ENCODE results near the gene LYPD6B.

Gene LYPD6B, protein sequence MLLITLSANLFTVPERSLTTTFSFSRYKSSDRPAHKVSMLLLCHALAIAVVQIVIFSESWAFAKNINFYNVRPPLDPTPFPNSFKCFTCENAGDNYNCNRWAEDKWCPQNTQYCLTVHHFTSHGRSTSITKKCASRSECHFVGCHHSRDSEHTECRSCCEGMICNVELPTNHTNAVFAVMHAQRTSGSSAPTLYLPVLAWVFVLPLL

DNA sequence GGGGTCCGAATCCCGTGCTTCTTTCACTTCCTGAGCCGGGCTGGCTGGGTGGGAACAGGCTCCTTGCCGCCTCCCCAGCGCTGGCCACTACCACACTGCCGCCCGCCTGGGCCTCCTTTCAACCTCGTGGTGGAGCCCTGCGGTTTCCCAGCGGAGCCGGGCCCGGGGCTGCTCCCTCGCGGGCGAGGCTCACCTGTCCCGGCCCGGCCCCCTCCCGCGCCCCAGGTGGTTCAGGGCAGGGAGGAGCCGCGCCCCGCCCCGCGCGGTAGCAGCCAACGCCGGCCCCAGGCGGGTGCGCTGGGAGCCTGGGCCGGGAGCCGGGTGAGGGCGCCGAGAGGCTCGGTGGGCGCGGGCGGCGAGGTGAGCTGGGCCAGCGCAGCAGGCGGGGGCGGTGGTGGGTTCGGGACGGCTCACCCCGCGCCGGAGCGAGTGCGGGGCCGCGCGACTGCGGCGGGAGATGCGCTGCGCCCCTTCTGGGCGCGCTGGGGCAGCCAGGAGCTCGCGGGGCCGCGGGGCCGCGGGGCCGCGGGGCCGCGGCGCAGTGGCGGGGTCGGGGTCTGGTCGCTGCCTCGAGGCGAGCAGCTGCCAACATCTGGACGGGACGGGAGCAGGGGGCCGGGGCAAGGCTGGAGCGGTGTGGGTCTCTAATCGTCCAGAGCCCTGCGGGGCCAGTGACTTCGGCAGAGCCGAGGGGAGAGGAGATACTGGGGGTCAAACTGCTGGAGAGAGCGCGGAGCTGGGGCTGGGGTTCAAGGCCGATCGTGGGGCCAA, at the start of gene LYPD6B:
Gene LYPD6B, plus strand, starts transcription at position 258 of the 771 bp plus-strand sequence. CDS start 92,250 bp downstream, outside the sequence.
- Mint-ChIP-seq H3K27ac (no peak within 1 kb of the TSS), H3K36me3 (ENCODE audit: low read depth) (no peaks in the 10 kb centered on the region), H3K4me3 (no peak within 1 kb of the TSS), H3K27me3 (ENCODE audit: low read depth) (peaks cover 65% of the 10 kb centered on the region), H3K4me1 (ENCODE audit: low read depth) (no peaks in the 10 kb centered on the region), H3K9me3 (no peaks in the 10 kb centered on the region)

GRCh38 chr2:148989882-148990493, 48.5 kb upstream of the LYPD6B start:
- H3K9me3 Mint-ChIP-seq, result no peaks in the 10 kb centered on the region
- peaks cover 5% of the 10 kb centered on the region for H3K4me1 Mint-ChIP-seq (ENCODE audit: low read depth)
- no peak overlapping the region for H3K27ac Mint-ChIP-seq
- H3K27me3 Mint-ChIP-seq (ENCODE audit: low read depth), result no peaks in the 10 kb centered on the region
- H3K4me3 Mint-ChIP-seq, result no peak overlapping the region
- peaks cover 10% of the 10 kb centered on the region for H3K36me3 Mint-ChIP-seq (ENCODE audit: low read depth)

- Mint-ChIP-seq H3K36me3 (ENCODE audit: low read depth) (peaks cover 11% of the 10 kb centered on the region), H3K4me1 (ENCODE audit: low read depth) (peaks cover 5% of the 10 kb centered on the region), H3K9me3 (no peaks in the 10 kb centered on the region), H3K27ac (no peak overlapping the region), H3K27me3 (ENCODE audit: low read depth) (no peaks in the 10 kb centered on the region), H3K4me3 (no peak overlapping the region)
These were observed 47.5 kb upstream of the LYPD6B start for GRCh38 chr2:148990968-148991367.

- peaks cover 5% of the 10 kb centered on the region for H3K4me1 Mint-ChIP-seq (ENCODE audit: low read depth)
- H3K27me3 Mint-ChIP-seq (ENCODE audit: low read depth), result no peaks in the 10 kb centered on the region
- H3K4me3 Mint-ChIP-seq, result no peak overlapping the region
- no peaks in the 10 kb centered on the region for H3K9me3 Mint-ChIP-seq
- no peak overlapping the region for H3K27ac Mint-ChIP-seq
- peaks cover 11% of the 10 kb centered on the region for H3K36me3 Mint-ChIP-seq (ENCODE audit: low read depth)
These were observed 46.1 kb upstream of the LYPD6B start for GRCh38 chr2:148992448-148992847.

DNA sequence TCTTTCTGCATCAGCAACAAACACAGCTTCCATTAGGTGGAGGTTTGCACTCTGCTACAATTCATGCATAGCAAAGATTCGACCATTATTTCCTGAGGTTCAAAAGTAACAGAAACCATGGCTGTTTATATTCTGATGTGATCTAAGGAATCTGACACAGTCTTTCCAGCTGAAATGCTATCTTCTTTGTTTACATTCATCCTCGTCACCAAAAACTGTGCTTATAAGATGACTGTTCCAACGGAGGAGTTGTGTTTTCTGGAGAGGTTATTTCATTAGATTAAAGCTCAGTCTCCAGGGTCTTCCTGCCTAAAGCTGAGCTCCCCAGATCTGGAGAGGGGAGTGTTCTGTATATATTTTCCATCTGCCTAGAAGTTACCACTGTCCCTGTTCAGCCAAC, 45.1 kb upstream of the LYPD6B start:
- H3K9me3 Mint-ChIP-seq, result no peaks in the 10 kb centered on the region
- peaks cover 3% of the 10 kb centered on the region for H3K4me1 Mint-ChIP-seq (ENCODE audit: low read depth)
- H3K27me3 Mint-ChIP-seq (ENCODE audit: low read depth), result no peaks in the 10 kb centered on the region
- no peak overlapping the region for H3K4me3 Mint-ChIP-seq
- H3K36me3 Mint-ChIP-seq (ENCODE audit: low read depth), result peaks cover 14% of the 10 kb centered on the region
- no peak overlapping the region for H3K27ac Mint-ChIP-seq

- Mint-ChIP-seq H3K27ac (no peak overlapping the region), H3K4me1 (ENCODE audit: low read depth) (peaks cover 3% of the 10 kb centered on the region), H3K9me3 (no peaks in the 10 kb centered on the region), H3K27me3 (ENCODE audit: low read depth) (no peaks in the 10 kb centered on the region), H3K36me3 (ENCODE audit: low read depth) (peaks cover 14% of the 10 kb centered on the region), H3K4me3 (no peak overlapping the region)
These were observed 44.2 kb upstream of the LYPD6B start for GRCh38 chr2:148994341-148994740.

- Mint-ChIP-seq H3K4me1 (ENCODE audit: low read depth) (peaks cover 1% of the 10 kb centered on the region), H3K27ac (no peak overlapping the region), H3K27me3 (ENCODE audit: low read depth) (no peaks in the 10 kb centered on the region), H3K9me3 (no peaks in the 10 kb centered on the region), H3K4me3 (no peak overlapping the region), H3K36me3 (ENCODE audit: low read depth) (peaks cover 14% of the 10 kb centered on the region)
These were observed 41.7 kb upstream of the LYPD6B start for GRCh38 chr2:148996805-148997204.

- H3K9me3 Mint-ChIP-seq, result no peaks in the 10 kb centered on the region
- H3K27ac Mint-ChIP-seq, result no peak overlapping the region
- H3K4me1 Mint-ChIP-seq (ENCODE audit: low read depth), result peaks cover 1% of the 10 kb centered on the region
- no peak overlapping the region for H3K4me3 Mint-ChIP-seq
- H3K27me3 Mint-ChIP-seq (ENCODE audit: low read depth), result no peaks in the 10 kb centered on the region
- peaks cover 19% of the 10 kb centered on the region for H3K36me3 Mint-ChIP-seq (ENCODE audit: low read depth)
These were observed 40.2 kb upstream of the LYPD6B start for GRCh38 chr2:148998165-148998830.

- Mint-ChIP-seq H3K4me1 (ENCODE audit: low read depth) (peaks cover 1% of the 10 kb centered on the region), H3K4me3 (no peak overlapping the region), H3K27me3 (ENCODE audit: low read depth) (no peaks in the 10 kb centered on the region), H3K27ac (no peak overlapping the region), H3K9me3 (no peaks in the 10 kb centered on the region), H3K36me3 (ENCODE audit: low read depth) (peaks cover 18% of the 10 kb centered on the region)
These were observed 39.7 kb upstream of the LYPD6B start for GRCh38 chr2:148998831-148999200.

GRCh38 chr2:148999451-148999921, 39.0 kb upstream of the LYPD6B start:
- Mint-ChIP-seq H3K27ac (no peak overlapping the region), H3K9me3 (no peaks in the 10 kb centered on the region), H3K4me1 (ENCODE audit: low read depth) (peaks cover 1% of the 10 kb centered on the region), H3K4me3 (no peak overlapping the region), H3K27me3 (ENCODE audit: low read depth) (no peaks in the 10 kb centered on the region), H3K36me3 (ENCODE audit: low read depth) (peaks cover 16% of the 10 kb centered on the region)

DNA sequence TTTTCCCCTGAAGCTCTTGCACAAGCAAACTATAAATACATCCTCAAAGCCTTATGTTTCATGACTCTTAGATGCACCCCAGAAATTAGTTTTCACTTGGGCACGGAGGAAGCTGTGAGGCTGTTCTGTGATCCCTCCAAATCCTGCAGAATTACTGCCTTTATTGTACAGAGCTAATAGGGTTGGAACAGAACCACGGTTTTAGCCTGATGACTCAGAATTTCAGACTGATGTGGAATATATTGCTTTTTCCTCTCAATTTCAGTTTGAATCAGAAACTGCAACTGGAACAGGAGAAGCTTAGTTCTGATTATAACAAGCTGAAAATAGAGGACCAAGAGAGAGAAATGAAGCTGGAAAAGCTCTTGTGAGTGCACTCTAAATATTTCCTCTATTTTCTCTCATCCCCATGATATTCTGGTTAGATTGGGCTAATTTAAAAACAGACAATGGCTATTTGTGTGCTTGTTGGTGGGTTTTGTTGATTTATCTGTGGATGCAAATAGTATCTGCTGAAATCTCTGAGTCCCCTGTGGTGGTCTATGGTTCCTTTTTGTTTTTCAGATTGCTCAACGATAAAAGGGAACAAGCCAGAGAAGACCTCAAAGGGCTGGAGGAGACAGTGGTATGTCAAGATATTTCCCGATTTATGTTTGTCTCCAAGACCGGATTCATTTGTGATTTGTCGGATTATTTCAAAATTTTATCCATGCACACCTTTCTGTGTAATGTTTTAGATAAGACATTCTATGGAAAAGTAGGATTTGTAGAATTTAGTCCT, 38.2 kb upstream of the LYPD6B start:
- Mint-ChIP-seq H3K27ac (no peak overlapping the region), H3K27me3 (ENCODE audit: low read depth) (no peaks in the 10 kb centered on the region), H3K4me1 (ENCODE audit: low read depth) (peaks cover 1% of the 10 kb centered on the region), H3K4me3 (no peak overlapping the region), H3K36me3 (ENCODE audit: low read depth) (peaks cover 12% of the 10 kb centered on the region), H3K9me3 (no peaks in the 10 kb centered on the region)

DNA sequence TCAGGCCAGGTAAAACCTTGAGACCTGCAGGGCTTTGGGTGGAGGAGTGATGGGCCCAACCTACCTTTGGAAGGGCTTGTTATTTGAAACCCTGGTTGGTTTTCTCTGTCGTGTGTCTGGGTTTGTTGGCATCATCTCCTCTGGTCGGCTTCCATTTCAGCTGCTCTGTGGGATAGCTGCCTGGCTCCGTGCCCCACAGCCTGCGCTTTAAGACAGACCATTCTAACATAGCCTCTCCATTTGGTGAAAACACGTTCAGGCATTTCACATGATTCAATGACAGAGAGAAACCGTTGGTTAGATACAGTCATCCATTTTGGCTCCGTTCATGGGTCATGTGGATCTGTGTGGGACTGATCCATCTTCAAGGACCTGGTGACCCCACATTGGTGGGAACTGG, 37.0 kb upstream of the LYPD6B start:
- H3K36me3 Mint-ChIP-seq (ENCODE audit: low read depth), result peaks cover 12% of the 10 kb centered on the region
- no peak overlapping the region for H3K27ac Mint-ChIP-seq
- H3K9me3 Mint-ChIP-seq, result no peaks in the 10 kb centered on the region
- H3K27me3 Mint-ChIP-seq (ENCODE audit: low read depth), result no peaks in the 10 kb centered on the region
- H3K4me1 Mint-ChIP-seq (ENCODE audit: low read depth), result peaks cover 1% of the 10 kb centered on the region
- no peak overlapping the region for H3K4me3 Mint-ChIP-seq

DNA sequence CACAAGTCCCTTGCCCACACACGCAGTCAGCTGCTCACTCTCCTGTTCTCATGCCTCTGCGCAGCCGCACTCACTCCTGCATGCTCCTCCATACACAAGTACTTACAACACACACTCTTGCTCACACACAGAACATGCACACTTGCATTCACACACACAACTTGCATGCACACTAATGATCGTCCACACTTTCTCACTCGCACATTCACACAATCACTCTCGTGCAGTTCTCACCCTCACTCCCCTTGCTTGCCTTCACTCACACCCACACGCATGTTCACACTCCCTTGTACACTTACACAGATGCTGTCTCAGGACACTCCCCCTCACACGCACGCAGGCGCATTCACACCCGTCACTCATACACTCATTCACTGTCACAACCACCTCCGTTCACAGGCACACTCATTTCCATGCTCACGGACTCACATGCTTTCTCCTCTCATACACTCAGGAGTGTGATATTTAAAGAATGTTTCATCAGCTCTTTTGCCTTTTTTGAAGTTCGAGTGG, 36.1 kb upstream of the LYPD6B start:
- peaks cover 1% of the 10 kb centered on the region for H3K4me1 Mint-ChIP-seq (ENCODE audit: low read depth)
- H3K27ac Mint-ChIP-seq, result no peak overlapping the region

More for the DNA sequence above, 36.1 kb upstream of the LYPD6B start:
- Mint-ChIP-seq H3K4me3 (no peak overlapping the region), H3K36me3 (ENCODE audit: low read depth) (peaks cover 12% of the 10 kb centered on the region), H3K27me3 (ENCODE audit: low read depth) (no peaks in the 10 kb centered on the region), H3K9me3 (no peaks in the 10 kb centered on the region)

Data from T-helper 1 cell treated with Interleukin-12 subunit alpha and Interleukin-12 subunit beta and Interleukin-4 antibody, amounts not matched to agents 30 μg/mL and 1 μg/mL, for 36 hours (primary cell).